Measurements from ENCODE around the gene TP53BP2. TPM values are rescaled to one million over a fixed set of nuclear protein-coding genes. Genes with fewer than 3 reads are reported as not detected.
"Not testable (repeated sequence)": the region's sequence is repeated elsewhere in the genome, so short reads cannot be mapped to it uniquely, and the experiment has no call there.

The TP53BP2 gene
- polyA plus RNA-seq, 1 experiment, result 18.6 TPM

GRCh38 chr1:223824287-223824686, 21.5 kb downstream of the TP53BP2 start:
- POLR2A ChIA-PET, result no interaction called here
- Histone ChIP-seq H3K4me3 (ENCODE audit: low read depth, low read length) (no peak overlapping the region), H3K36me3 (ENCODE audit: control insufficient read depth, insufficient read depth, low read length) (no peaks in the 10 kb centered on the region; the same call in 1 of the 2 replicates), H3K27me3 (ENCODE audit: control insufficient read depth, insufficient read depth, low read length) (no peaks in the 10 kb centered on the region)
- CTCF ChIA-PET, result interaction anchor here (0.9 to 1.4 kb wide), 3 partner anchors 12 to 17 kb away, joined by 3 to 4 read pairs (median 3); no protein-coding TSS in a partner anchor
- TF ChIP-seq CTCF (IDR thresholded peaks at IDR 0.05; ENCODE audit: insufficient read depth, low read depth, low read length), result no peak
- DNase-seq (ENCODE audit: low read depth), result no peak

DNA sequence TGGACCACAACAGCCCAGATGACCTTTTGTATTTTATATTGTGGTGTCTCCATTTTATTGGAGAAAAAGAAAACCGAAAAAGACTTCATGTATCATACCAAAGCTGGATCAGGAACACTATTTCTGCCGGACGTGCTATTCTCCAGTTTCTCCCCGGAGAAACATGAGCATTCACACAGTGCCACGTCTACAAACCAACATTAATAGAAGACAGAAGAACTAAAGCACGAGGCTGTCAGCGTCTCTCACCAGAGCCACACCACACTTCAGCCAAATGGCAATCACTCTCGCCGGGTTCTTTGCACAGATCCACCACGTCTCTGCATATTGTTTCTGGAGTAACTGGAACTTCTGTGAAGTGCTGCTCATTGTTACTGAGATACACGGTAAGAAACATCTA, 24.8 kb downstream of the TP53BP2 start:
- CTCF ChIA-PET, result interaction anchor here (0.6 to 1.8 kb wide), 2 partner anchors 9 to 19 kb away, joined by 4 to 5 read pairs; no protein-coding TSS in a partner anchor
- Histone ChIP-seq H3K4me3 (ENCODE audit: low read depth, low read length) (no peak overlapping the region), H3K27me3 (ENCODE audit: control insufficient read depth, insufficient read depth, low read length) (no peaks in the 10 kb centered on the region), H3K36me3 (ENCODE audit: control insufficient read depth, insufficient read depth, low read length) (no peaks in the 10 kb centered on the region; the same call in 1 of the 2 replicates)
- TF ChIP-seq CTCF (IDR thresholded peaks at IDR 0.05; ENCODE audit: insufficient read depth, low read depth, low read length), result no peak
- DNase-seq (ENCODE audit: low read depth), result no peak
- POLR2A ChIA-PET, result no interaction called here

DNA sequence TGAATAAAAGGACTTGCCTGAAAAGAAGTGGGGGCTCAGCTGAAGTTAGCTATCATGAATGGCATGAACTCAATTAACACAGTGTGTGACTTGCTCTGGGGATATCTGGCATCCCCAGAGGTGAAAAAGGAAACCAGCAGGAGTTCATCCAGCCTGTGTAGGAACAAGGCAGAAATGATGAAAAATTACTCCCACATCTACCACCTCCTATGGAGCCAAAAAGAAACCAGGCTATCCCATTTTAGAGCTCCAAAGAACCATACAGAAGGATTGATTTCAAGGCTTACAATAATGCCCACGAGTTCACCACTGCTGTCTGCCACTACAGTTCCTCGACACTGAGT, 25.3 kb downstream of the TP53BP2 start:
- POLR2A ChIA-PET, result no interaction called here

GRCh38 chr1:223819730-223820514, 25.8 kb downstream of the TP53BP2 start:
- no peak for TF ChIP-seq CTCF (IDR thresholded peaks at IDR 0.05; ENCODE audit: insufficient read depth, low read depth, low read length)
- H3K27me3 ChIP-seq (ENCODE audit: control insufficient read depth, insufficient read depth, low read length), result no peaks in the 10 kb centered on the region
- DNase-seq (ENCODE audit: low read depth), result no peak
- H3K4me3 ChIP-seq (ENCODE audit: low read depth, low read length), result no peak overlapping the region
- CTCF ChIA-PET, result interaction anchor here (1.2 to 1.8 kb wide), 2 partner anchors 8 to 229 kb away, joined by 4 to 5 read pairs; no protein-coding TSS in a partner anchor
- POLR2A ChIA-PET, result no interaction called here
- no peaks in the 10 kb centered on the region; the same call in 1 of the 2 replicates for H3K36me3 ChIP-seq (ENCODE audit: control insufficient read depth, insufficient read depth, low read length)

More for the DNA sequence above, 25.3 kb downstream of the TP53BP2 start:
- TF ChIP-seq CTCF (IDR thresholded peaks at IDR 0.05; ENCODE audit: insufficient read depth, low read depth, low read length), result no peak
- Histone ChIP-seq H3K4me3 (ENCODE audit: low read depth, low read length) (no peak overlapping the region), H3K36me3 (ENCODE audit: control insufficient read depth, insufficient read depth, low read length) (no peaks in the 10 kb centered on the region; the same call in 1 of the 2 replicates), H3K27me3 (ENCODE audit: control insufficient read depth, insufficient read depth, low read length) (no peaks in the 10 kb centered on the region)
- CTCF ChIA-PET, result interaction anchor here (1.2 to 1.8 kb wide), 2 partner anchors 9 to 229 kb away, joined by 4 to 5 read pairs; no protein-coding TSS in a partner anchor
- no peak for DNase-seq (ENCODE audit: low read depth)

DNA sequence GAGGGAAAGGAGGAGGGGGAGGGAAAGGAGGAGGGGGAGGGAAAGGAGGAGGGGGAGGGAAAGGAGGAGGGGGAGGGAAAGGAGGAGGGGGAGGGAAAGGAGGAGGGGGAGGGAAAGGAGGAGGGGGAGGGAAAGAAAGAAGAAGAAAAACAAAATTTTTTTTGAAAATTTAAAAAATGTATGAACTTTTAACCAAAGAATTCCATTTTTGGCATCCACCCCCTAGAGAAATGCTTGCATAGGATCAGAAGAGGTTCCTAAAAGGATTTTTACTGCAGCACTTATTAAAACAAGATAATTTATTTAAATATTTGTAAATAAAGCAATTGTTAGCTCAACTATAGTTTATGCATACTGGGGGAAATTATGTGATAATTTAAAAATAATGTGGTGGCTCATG, 28.5 kb downstream of the TP53BP2 start:
- CTCF ChIA-PET; H3K4me3 ChIP-seq (ENCODE audit: low read depth, low read length); H3K27me3 ChIP-seq (ENCODE audit: control insufficient read depth, insufficient read depth, low read length); DNase-seq (ENCODE audit: low read depth); POLR2A ChIA-PET; H3K36me3 ChIP-seq (ENCODE audit: control insufficient read depth, insufficient read depth, low read length): not testable (repeated sequence)
